Astrocyte (in vitro differentiated cells and primary cell): ENCODE results near the gene PTPRM. TPM values are rescaled to one million over a fixed set of nuclear protein-coding genes. Genes with fewer than 3 reads are reported as not detected.

Experiments used
- DNase-seq: peaks from one replicate; pipeline ENCODE4 v3.0.0-alpha.2; 2010; ENCODE audit warnings: low read depth
- FAIRE-seq: peaks from 2 replicates; lab custom pipeline; 2011; peaks lifted over from hg19 to GRCh38; lab: Jason Lieb, UNC
- H2AFZ ChIP-seq: 2 replicates; pipeline ENCODE4 v1.6.0; 2012; ENCODE audit warnings: low read depth, low read length, inconsistent platforms
- H3K27ac ChIP-seq: 2 replicates; pipeline ENCODE4 v1.5.1; 2011; ENCODE audit warnings: low read depth, low read length, inconsistent platforms
- H3K27me3 ChIP-seq: 2 replicates; pipeline ENCODE4 v1.6.0; 2011; ENCODE audit warnings: low read length, inconsistent platforms; ENCODE audit not compliant: insufficient read depth
- H3K36me3 ChIP-seq: 2 replicates; pipeline ENCODE4 v1.5.1; 2011; ENCODE audit warnings: low read length, inconsistent platforms; ENCODE audit not compliant: insufficient read depth
- H3K4me1 ChIP-seq: 2 replicates; pipeline ENCODE4 v1.5.1; 2011; ENCODE audit warnings: low read length, inconsistent platforms; ENCODE audit not compliant: insufficient read depth
- H3K4me2 ChIP-seq: 2 replicates; pipeline ENCODE4 v1.6.0; 2012; ENCODE audit warnings: low read length, inconsistent platforms
- H3K4me3 ChIP-seq: 2 replicates; pipeline ENCODE4 v1.5.1; 2011; ENCODE audit warnings: low read depth, mild to moderate bottlenecking, low read length, inconsistent platforms; ENCODE audit not compliant: insufficient read depth
- H3K79me2 ChIP-seq: 2 replicates; pipeline ENCODE4 v1.6.0; 2012; ENCODE audit warnings: mild to moderate bottlenecking, low read length, inconsistent platforms; ENCODE audit not compliant: insufficient read depth
- H3K9ac ChIP-seq: 2 replicates; pipeline ENCODE4 v1.6.0; 2012; ENCODE audit warnings: mild to moderate bottlenecking, low read length, inconsistent platforms
- H3K9me3 ChIP-seq: 2 replicates; pipeline ENCODE4 v1.5.1; 2012; ENCODE audit warnings: low read depth, mild to moderate bottlenecking, low read length, inconsistent platforms; ENCODE audit not compliant: insufficient read depth
- H4K20me1 ChIP-seq: 2 replicates; pipeline ENCODE4 v1.6.0; 2012; ENCODE audit warnings: low read length, inconsistent platforms; ENCODE audit not compliant: insufficient read depth
- H3K27ac Mint-ChIP-seq: one replicate; pipeline ENCODE4 v1.8.0; 2021; ENCODE audit warnings: mild to moderate bottlenecking, mixed read lengths; ENCODE audit not compliant: unreplicated experiment
- H3K27me3 Mint-ChIP-seq: one replicate; pipeline ENCODE4 v1.8.0; 2021; ENCODE audit warnings: low read depth, mixed read lengths; ENCODE audit not compliant: unreplicated experiment
- H3K36me3 Mint-ChIP-seq: one replicate; pipeline ENCODE4 v1.8.0; 2021; ENCODE audit warnings: low read depth, mixed read lengths; ENCODE audit not compliant: unreplicated experiment
- H3K4me1 Mint-ChIP-seq: one replicate; pipeline ENCODE4 v1.8.0; 2021; ENCODE audit warnings: low read depth, mixed read lengths; ENCODE audit not compliant: unreplicated experiment
- H3K4me3 Mint-ChIP-seq: one replicate; pipeline ENCODE4 v1.8.0; 2021; ENCODE audit warnings: mild to moderate bottlenecking, moderate library complexity, mixed read lengths; ENCODE audit not compliant: unreplicated experiment
- H3K9me3 Mint-ChIP-seq: one replicate; pipeline ENCODE4 v1.8.0; 2021; ENCODE audit warnings: mild to moderate bottlenecking, mixed read lengths; ENCODE audit not compliant: unreplicated experiment
- EZH2 ChIP-seq: IDR thresholded peaks from 2 replicates; pipeline ENCODE4 v1.6.1; 2012; ENCODE audit warnings: mild to moderate bottlenecking, low read length, inconsistent platforms; ENCODE audit not compliant: insufficient read depth
- total RNA-seq: library from RNA; stranded (reverse); gene quantifications from 2 replicates; pipeline ENCODE4 v1.2.1, GENCODE V29; 2021
- TF ChIP-seq, protein P1 (sequence below): IDR thresholded peaks from 2 replicates; pipeline ENCODE4 v1.5.1; 2011; ENCODE audit warnings: low read depth, mild to moderate bottlenecking, inconsistent platforms, low read length, moderate library complexity; ENCODE audit not compliant: insufficient read depth

PTPRM gene
- total RNA-seq, 1 donor from 2014 or later = 59.6 TPM

DNA sequence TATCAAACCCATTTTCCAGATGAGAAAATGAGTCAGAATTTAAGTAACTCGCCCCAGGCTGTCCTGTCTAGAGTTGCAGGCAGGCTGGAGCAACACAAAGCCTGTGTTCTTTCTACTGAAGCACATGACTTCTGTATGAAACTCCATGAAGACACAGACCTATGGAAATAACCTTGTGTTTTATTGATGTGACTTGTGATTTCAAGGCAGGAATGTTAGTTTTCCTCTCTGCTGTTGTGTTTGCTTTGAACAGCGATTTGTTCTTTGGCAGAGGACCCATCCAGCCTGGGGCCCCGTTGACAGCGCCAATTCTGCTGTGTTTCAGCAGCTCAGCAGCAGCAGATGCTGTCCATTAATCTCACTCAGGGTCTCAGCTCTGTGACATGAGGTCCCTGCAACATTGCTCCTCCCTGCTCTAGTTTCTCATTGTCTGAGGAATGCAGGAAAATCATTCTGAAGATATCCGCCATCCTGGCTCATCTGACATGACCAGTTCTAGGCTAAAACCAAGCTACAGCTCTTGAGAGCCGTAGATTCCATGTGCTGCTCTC lies 697.8 kb downstream of the PTPRM start:
- DNase-seq (no peak), FAIRE-seq (no peak)
- H3K27ac Mint-ChIP-seq = no peak overlapping the region
- H3K4me3 Mint-ChIP-seq = no peak overlapping the region
- Histone ChIP-seq H3K4me3 (no peak overlapping the region), H3K27me3 (no peaks in the 10 kb centered on the region), H3K9ac (no peak overlapping the region), H3K9me3 (no peaks in the 10 kb centered on the region), H3K27ac (no peak overlapping the region), H2AFZ (no peak overlapping the region), H3K4me1 (no peaks in the 10 kb centered on the region), H4K20me1 (no peaks in the 10 kb centered on the region), H3K36me3 (no peaks in the 10 kb centered on the region), H3K79me2 (no peaks in the 10 kb centered on the region), H3K4me2 (no peak overlapping the region)
- H3K9me3 Mint-ChIP-seq = peaks cover 5% of the 10 kb centered on the region
- no peaks in the 10 kb centered on the region for H3K27me3 Mint-ChIP-seq
- peaks cover 1% of the 10 kb centered on the region for H3K4me1 Mint-ChIP-seq
- H3K36me3 Mint-ChIP-seq = peaks cover 9% of the 10 kb centered on the region
- no peak for TF ChIP-seq EZH2
- TF ChIP-seq, protein P1, sequence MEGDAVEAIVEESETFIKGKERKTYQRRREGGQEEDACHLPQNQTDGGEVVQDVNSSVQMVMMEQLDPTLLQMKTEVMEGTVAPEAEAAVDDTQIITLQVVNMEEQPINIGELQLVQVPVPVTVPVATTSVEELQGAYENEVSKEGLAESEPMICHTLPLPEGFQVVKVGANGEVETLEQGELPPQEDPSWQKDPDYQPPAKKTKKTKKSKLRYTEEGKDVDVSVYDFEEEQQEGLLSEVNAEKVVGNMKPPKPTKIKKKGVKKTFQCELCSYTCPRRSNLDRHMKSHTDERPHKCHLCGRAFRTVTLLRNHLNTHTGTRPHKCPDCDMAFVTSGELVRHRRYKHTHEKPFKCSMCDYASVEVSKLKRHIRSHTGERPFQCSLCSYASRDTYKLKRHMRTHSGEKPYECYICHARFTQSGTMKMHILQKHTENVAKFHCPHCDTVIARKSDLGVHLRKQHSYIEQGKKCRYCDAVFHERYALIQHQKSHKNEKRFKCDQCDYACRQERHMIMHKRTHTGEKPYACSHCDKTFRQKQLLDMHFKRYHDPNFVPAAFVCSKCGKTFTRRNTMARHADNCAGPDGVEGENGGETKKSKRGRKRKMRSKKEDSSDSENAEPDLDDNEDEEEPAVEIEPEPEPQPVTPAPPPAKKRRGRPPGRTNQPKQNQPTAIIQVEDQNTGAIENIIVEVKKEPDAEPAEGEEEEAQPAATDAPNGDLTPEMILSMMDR = no peak

DNA sequence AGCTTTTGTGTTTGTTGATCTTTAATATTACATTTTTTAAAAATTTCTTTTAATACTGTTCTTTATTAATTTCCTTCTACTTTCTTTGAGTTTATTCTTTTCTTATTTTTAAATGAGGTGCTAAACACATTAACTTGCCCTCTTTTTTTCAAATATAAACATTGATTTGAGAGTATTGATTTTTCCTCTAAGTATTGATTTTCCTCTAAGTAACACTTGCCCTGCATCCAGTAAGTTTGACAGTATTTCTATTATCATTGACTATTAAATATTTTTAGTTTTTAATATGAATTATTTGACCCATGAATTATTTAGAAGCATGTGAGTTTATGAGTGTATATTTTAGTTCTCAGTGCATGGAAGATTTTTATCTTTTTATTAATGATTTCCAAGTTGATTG lies 705.1 kb downstream of the PTPRM start:
- Mint-ChIP-seq H3K27ac (no peak overlapping the region), H3K4me1 (peaks cover 2% of the 10 kb centered on the region)
- no peak for FAIRE-seq

DNA sequence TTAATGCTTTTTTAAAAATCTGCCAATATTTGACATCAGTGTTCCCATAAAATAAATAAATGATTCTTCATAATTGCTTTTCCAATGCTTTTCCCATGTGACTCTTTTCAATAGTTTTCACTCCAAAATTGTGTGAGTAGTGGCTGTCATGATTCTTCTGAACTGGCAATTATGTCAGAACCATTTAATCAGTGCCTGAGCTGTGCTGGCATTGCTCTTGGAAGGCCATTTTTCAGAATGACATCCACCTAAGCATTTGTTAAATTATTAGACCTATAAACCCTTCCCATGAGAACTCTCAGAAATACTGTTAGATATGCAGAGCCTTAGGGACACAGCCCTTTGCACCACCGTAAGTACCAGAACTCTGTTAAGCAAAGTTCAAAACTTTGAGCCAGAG lies 707.3 kb downstream of the PTPRM start:
- no peaks in the 10 kb centered on the region for H3K9me3 ChIP-seq
- Mint-ChIP-seq H3K27me3 (no peaks in the 10 kb centered on the region), H3K4me3 (no peak overlapping the region), H3K4me1 (peaks cover 2% of the 10 kb centered on the region), H3K36me3 (no peaks in the 10 kb centered on the region), H3K9me3 (no peaks in the 10 kb centered on the region), H3K27ac (no peak overlapping the region)
- H4K20me1 ChIP-seq = no peaks in the 10 kb centered on the region
- no peak for FAIRE-seq
- H2AFZ ChIP-seq = no peak overlapping the region
- no peak overlapping the region for H3K9ac ChIP-seq
- DNase-seq = no peak
- no peak overlapping the region for H3K27ac ChIP-seq
- H3K27me3 ChIP-seq = no peaks in the 10 kb centered on the region
- no peaks in the 10 kb centered on the region for H3K79me2 ChIP-seq
- H3K36me3 ChIP-seq = no peaks in the 10 kb centered on the region
- TF ChIP-seq EZH2 = no peak
- TF ChIP-seq, protein P1 = no peak
- no peak overlapping the region for H3K4me3 ChIP-seq
- no peak overlapping the region for H3K4me2 ChIP-seq
- H3K4me1 ChIP-seq = no peaks in the 10 kb centered on the region

More for the DNA sequence above, 705.1 kb downstream of the PTPRM start:
- H3K9me3 ChIP-seq = no peaks in the 10 kb centered on the region
- no peak overlapping the region for H3K4me2 ChIP-seq
- no peak overlapping the region for H3K9ac ChIP-seq
- no peaks in the 10 kb centered on the region for H3K4me1 ChIP-seq
- H3K36me3 ChIP-seq = no peaks in the 10 kb centered on the region
- no peaks in the 10 kb centered on the region for H3K9me3 Mint-ChIP-seq
- no peaks in the 10 kb centered on the region for H3K27me3 ChIP-seq
- no peaks in the 10 kb centered on the region for H3K36me3 Mint-ChIP-seq
- DNase-seq = no peak
- H3K4me3 ChIP-seq = no peak overlapping the region
- H2AFZ ChIP-seq = no peak overlapping the region
- no peaks in the 10 kb centered on the region for H4K20me1 ChIP-seq
- no peaks in the 10 kb centered on the region for H3K79me2 ChIP-seq
- H3K27ac ChIP-seq = no peak overlapping the region
- no peak overlapping the region for H3K4me3 Mint-ChIP-seq
- TF ChIP-seq EZH2 = no peak
- TF ChIP-seq, protein P1 = no peak
- H3K27me3 Mint-ChIP-seq = no peaks in the 10 kb centered on the region
